Measurements from ENCODE around the gene BARX2.
"Not testable (repeated sequence)": the region's sequence is repeated elsewhere in the genome, so short reads cannot be mapped to it uniquely, and the experiment has no call there.

The BARX2 gene, protein sequence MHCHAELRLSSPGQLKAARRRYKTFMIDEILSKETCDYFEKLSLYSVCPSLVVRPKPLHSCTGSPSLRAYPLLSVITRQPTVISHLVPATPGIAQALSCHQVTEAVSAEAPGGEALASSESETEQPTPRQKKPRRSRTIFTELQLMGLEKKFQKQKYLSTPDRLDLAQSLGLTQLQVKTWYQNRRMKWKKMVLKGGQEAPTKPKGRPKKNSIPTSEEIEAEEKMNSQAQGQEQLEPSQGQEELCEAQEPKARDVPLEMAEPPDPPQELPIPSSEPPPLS

GRCh38 chr11:129375751-129376657 lies at the start of gene BARX2:
Gene BARX2, plus strand, starts transcription at chr11:129375848. Its CDS starts 188 bp downstream, at chr11:129376036.
- peak; percentile 20 for DNase-seq (ENCODE audit: low spot score)

GRCh38 chr11:129326921-129327320 lies 48.7 kb upstream of the BARX2 start:
- DNase-seq (ENCODE audit: low spot score): no peak

DNA sequence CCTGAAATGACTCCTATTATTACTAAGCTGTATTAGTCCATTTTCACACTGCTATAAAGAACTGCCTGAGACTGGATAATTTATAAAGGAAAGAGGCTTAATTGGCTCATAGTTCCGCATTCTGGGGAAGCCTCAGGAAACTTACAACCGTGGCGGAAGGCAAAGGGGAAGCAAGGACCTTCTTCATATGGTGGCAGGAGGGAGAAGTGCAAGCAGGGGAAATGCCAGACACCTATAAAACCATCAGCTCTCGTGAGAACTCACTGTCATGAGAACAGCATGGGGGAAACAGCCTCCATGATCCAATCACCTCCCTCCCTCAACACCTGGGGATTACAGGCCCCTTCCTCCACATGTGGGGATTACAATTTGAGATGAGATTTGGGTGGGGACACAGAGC lies 47.9 kb upstream of the BARX2 start:
- DNase-seq (ENCODE audit: low spot score): not testable (repeated sequence)

DNA sequence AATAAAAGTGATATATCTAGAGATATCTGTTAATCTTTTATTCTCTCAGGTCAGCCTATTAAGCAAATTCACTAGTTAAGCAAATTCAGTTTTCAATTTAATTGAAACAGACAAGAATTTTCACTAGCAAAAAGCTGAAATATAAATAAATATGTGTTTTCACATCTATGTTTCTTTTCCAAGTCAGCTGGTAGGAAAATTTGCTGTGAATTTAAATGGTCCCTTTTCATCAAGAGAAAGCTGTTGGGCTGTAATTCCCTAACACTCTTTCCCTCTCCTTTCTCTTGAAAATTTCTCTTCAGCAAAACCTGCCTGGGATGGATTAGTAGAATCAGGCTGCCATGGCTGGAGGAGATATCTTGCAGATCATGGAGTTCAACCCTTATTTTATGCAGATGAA lies 46.9 kb upstream of the BARX2 start:
- DNase-seq (ENCODE audit: low spot score): no peak

GRCh38 chr11:129331217-129331616 lies 44.4 kb upstream of the BARX2 start:
- DNase-seq (ENCODE audit: low spot score): no peak

- DNase-seq (ENCODE audit: low spot score): peak; percentile 74
Observed at GRCh38 chr11:129331871-129332274, 43.8 kb upstream of the BARX2 start.

DNA sequence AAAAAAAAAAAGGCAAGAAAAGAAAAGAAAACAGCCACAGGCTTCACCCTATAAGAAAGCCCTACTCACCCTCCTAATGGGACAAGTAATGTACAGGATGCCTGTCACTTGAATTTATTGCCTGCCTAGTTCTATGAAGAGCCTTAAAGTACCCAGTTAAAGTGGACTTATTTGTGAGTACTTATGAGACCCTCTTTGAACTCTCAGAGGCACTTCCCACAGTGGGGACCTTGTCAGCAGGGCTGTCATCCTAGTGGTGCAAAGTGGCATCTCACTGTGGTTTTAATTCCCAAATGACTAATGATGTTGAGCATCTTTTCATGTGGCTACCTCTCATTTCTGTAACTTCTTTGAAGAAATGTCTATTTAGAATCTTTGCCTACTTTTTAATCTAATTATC lies 41.8 kb upstream of the BARX2 start:
- no peak for DNase-seq (ENCODE audit: low spot score)

- not testable (repeated sequence) for DNase-seq (ENCODE audit: low spot score)
Observed at GRCh38 chr11:129344301-129344940, 31.2 kb upstream of the BARX2 start.

DNA sequence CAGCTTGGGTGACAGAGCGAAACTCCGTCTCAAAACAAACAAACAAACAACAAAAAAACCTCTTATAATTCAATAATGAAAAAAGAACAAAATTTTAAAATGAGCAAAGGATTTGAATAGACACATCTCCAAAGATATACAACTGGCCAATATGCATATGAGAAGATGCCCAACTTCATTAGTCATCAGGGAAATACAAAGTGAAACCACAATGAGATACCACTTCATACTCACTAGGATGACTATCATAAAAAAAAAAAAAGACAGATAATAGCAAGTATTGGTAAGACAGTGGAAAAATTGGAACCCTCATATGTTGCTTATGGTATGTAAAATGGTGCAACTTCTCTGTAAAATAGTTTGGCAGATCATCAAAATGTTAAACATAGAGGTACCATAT lies 28.7 kb upstream of the BARX2 start:
- DNase-seq (ENCODE audit: low spot score): no peak

DNA sequence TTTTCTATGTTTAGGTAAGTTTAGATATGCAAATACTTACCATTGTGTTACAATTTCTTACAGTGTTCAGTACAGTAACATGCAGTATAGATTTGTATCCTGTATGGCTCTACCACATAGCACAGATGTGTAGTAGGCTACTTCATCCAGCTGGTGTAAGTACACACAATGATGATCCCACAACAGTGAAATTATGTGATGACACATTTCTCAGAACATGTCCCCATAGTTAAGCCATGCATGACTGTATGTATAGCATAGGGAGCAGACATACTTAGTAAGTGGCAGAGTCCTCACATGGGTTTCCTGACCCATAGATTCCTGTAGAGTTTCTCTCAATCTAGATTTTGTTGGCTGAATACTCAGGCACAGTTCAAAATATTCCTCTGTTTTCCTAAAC lies 26.8 kb upstream of the BARX2 start:
- DNase-seq (ENCODE audit: low spot score): no peak

DNA sequence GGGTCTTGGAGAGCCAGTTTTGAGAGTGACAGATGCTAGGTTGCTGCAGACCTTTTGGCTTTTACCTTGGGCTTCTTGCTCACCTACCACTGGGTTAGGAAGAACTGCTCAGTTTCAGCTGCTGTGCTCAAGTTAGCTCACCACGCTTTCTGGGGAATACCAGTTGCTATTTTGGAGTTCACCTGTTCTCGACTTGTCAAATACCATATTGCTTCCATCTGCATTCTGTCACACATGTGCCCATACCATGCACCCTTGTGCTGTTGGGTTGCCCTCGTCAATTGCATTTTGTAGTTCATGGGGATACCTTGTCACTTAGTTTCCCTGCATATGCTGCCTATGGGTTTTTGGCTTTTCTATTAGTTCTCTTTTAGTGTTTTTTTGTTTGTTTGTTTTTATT lies 23.0 kb upstream of the BARX2 start:
- no peak for DNase-seq (ENCODE audit: low spot score)

GRCh38 chr11:129354691-129355090 lies 21.0 kb upstream of the BARX2 start:
- no peak for DNase-seq (ENCODE audit: low spot score)

GRCh38 chr11:129359748-129360147 lies 15.9 kb upstream of the BARX2 start:
- no peak for DNase-seq (ENCODE audit: low spot score)

GRCh38 chr11:129364143-129364654 lies 11.4 kb upstream of the BARX2 start:
- DNase-seq (ENCODE audit: low spot score): peak; percentile 67

GRCh38 chr11:129365816-129366215 lies 9.8 kb upstream of the BARX2 start:
- DNase-seq (ENCODE audit: low spot score): no peak

- no peak for DNase-seq (ENCODE audit: low spot score)
Observed at GRCh38 chr11:129366737-129367597, 8.7 kb upstream of the BARX2 start.

DNA sequence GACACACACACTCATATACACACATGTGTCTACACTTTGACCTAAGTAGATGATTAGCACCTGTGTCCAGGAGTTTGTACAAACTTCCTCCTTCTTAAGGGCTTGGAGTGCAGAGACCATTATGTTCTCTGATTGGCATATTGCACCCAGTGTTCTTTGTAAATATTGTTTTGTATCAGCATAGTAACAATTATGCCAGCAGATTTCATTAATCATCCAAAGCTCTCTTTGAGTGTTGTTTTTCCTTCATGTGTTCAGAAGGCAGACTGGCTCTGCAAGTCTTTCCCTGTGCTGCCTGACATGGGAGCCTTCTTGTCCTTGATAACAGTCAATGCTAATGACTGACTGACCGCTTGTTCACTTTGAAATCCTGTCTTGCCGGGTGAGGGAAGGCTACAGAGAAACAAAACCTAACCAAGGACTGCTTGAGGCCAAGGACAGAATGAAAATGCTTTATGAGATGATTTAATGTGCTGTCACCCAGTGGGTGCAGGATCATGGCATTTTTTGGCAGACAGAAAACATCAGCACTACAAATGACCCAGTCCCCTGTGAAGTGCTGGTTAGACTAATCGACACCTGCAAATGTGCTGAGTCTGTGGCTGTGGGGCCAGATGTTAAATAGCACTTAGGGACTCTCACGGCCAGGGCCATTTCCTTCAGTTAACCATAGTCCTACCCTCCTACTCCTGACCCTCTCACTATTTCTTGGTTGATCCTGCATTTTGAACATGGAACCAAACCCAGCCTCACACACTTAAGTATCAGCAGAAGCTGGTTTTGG lies 6.6 kb upstream of the BARX2 start:
- no peak for DNase-seq (ENCODE audit: low spot score)

GRCh38 chr11:129370715-129371114 lies 4.9 kb upstream of the BARX2 start:
- DNase-seq (ENCODE audit: low spot score): no peak

DNA sequence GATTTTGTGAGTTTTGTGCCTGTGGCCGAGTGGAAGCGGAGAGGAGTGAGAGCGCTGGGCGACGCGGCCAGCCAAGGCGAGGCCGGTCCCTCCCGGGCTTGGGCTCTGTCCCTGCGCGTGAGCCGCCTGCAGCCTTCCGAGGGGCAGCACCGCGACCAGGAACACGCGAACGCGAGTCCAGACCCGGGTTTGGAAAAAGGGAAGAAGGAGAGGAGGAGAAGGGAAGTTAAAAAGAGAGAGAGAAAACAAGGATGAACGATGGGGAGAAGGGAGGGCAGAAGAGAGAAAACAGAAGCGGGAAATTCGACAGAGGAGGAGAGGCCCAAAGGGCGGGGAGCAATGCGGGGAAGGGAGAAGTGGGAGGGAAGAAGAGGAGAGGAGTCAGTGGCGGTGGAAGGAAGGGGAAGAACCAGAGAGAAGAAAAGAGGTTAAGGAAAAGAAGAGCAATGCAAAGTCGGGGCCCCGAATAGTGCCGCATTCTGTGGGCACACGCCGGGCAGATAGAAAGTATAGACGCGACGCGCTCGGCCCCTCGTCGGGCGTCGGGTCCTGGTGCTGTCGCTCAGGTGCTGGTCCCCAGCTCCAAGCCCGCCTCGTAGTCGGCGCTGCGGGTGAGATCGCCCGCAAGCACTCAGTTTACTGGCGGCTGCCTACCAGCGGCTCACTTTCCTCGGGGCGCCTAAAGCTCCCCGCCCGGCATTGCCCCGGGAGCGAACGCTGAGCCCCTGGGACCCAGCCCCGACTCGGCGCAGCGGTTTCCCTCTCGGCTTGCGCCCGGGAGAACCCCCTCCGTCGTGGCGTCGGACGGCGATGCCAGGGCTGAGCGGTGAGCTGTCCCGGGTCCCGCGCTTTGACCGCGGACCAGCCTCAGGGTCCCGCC lies 2.8 kb upstream of the BARX2 start:
- no peak for DNase-seq (ENCODE audit: low spot score)

GRCh38 chr11:129373489-129373953 lies 2.1 kb upstream of the BARX2 start:
- no peak for DNase-seq (ENCODE audit: low spot score)
